Measurements from ENCODE around the gene PTPRK. TPM values are rescaled to one million over a fixed set of nuclear protein-coding genes. Genes with fewer than 3 reads are reported as not detected.

Gene PTPRK
- total RNA-seq, 1 donor from 2014 or later: 18.4 TPM

DNA sequence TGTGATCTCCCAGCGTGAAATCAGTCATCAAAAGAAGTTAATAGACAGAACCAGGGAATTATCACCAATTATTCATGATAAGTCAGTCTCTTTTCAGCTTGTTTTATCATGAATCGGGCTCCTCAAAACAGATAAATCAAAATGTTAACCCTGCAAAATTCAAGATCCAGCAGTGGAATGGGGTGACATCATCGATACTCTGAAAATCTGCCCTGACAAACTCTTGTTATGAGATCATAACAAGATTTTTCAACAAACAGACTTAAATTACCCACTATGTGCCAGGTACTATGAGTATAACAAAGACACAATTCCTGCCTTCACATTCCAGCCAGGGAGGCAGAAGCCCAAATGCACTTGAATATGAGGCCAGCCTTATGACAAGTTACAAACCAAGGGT, 64.4 kb downstream of the PTPRK start:
- DNase-seq: no peak

DNA sequence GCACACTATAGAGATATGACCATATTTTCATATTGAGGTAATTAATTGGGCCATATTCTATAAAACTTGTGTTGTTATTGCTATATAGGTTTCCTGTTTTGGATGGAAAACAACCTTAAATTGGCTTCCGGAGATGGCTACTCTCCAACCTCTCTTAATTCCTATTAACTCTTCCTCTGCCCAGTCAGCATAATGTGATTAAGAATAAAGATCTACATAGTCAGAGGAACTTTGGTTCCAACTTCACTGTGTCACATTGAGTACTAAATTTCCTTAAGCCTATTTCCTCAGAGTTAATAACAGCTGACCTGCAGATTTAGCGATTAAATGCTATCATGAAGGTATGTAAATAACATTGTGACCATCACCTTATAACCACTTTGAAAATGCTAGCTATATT, 67.7 kb downstream of the PTPRK start:
- H3K27ac ChIP-seq (replicated peaks): no peak overlapping the region
- TF ChIP-seq, protein P1, sequence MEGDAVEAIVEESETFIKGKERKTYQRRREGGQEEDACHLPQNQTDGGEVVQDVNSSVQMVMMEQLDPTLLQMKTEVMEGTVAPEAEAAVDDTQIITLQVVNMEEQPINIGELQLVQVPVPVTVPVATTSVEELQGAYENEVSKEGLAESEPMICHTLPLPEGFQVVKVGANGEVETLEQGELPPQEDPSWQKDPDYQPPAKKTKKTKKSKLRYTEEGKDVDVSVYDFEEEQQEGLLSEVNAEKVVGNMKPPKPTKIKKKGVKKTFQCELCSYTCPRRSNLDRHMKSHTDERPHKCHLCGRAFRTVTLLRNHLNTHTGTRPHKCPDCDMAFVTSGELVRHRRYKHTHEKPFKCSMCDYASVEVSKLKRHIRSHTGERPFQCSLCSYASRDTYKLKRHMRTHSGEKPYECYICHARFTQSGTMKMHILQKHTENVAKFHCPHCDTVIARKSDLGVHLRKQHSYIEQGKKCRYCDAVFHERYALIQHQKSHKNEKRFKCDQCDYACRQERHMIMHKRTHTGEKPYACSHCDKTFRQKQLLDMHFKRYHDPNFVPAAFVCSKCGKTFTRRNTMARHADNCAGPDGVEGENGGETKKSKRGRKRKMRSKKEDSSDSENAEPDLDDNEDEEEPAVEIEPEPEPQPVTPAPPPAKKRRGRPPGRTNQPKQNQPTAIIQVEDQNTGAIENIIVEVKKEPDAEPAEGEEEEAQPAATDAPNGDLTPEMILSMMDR (IDR thresholded peaks at IDR 0.05; ENCODE audit: borderline replicate concordance): no peak

More for the DNA sequence above, 64.4 kb downstream of the PTPRK start:
- Histone ChIP-seq H3K4me3 (no peak overlapping the region), H3K36me3 (no peaks in the 10 kb centered on the region), H3K9me3 (replicated peaks) (no peaks in the 10 kb centered on the region), H3K4me1 (peaks cover 25% of the 10 kb centered on the region), H3K27me3 (ENCODE audit: low read depth) (no peaks in the 10 kb centered on the region), H3K27ac (replicated peaks) (no peak overlapping the region)
- intact Hi-C loops (cut with micrococcal nuclease): no loop called here
- TF ChIP-seq, protein P1 (IDR thresholded peaks at IDR 0.05; ENCODE audit: borderline replicate concordance): no peak

DNA sequence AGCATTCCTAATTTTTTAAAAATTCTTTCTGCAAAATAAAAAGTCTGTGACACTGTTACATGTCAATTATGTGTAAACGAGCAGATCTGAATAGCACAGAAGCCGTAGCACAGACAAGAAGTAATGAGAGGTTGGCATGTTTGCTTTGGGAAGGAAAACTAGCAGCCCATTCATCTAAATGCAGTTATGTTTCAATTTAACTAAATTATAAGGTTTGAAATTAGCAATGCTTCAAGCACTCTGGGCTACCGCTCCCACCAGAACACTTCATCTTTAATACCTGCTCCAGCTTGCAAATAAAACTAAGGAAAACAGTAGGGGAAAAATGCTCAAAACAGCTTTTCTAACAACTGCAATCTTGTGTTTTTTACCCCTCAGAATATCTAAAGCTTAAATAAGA, 73.9 kb downstream of the PTPRK start:
- TF ChIP-seq, protein P1 (IDR thresholded peaks at IDR 0.05; ENCODE audit: borderline replicate concordance): no peak

More for the DNA sequence above, 67.7 kb downstream of the PTPRK start:
- H3K27me3 ChIP-seq (ENCODE audit: low read depth): no peaks in the 10 kb centered on the region
- H3K9me3 ChIP-seq (replicated peaks): no peaks in the 10 kb centered on the region
- intact Hi-C loops (cut with micrococcal nuclease): no loop called here
- DNase-seq: no peak
- H3K4me1 ChIP-seq: peaks cover 34% of the 10 kb centered on the region
- H3K4me3 ChIP-seq: no peak overlapping the region
- H3K36me3 ChIP-seq: no peaks in the 10 kb centered on the region

DNA sequence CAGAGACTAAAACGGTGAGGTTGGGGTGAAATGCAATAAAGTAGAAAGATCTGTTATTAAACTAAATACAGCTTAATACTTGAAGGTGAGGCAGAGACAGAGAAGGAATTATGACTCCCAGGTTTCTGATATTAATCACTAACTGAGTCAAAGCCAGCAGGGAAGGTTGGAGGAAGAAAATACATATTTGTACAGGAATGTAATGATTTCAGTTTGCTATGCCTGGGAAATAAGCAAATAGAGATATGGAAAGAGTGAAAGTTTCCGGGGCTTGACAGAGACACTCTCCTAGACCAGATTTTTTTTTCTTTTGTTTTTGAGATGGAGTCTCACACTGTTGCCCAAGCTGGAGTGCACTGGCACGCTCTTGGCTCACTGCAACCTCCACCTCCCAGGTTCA, 76.8 kb downstream of the PTPRK start:
- intact Hi-C loops (cut with micrococcal nuclease): no loop called here
- H3K27me3 ChIP-seq (ENCODE audit: low read depth): no peaks in the 10 kb centered on the region

More for the DNA sequence above, 73.9 kb downstream of the PTPRK start:
- Histone ChIP-seq H3K36me3 (no peaks in the 10 kb centered on the region), H3K9me3 (replicated peaks) (no peaks in the 10 kb centered on the region), H3K4me3 (no peak overlapping the region), H3K27ac (replicated peaks) (no peak overlapping the region), H3K27me3 (ENCODE audit: low read depth) (no peaks in the 10 kb centered on the region), H3K4me1 (peaks cover 23% of the 10 kb centered on the region)
- intact Hi-C loops (cut with micrococcal nuclease): no loop called here
- DNase-seq: no peak

DNA sequence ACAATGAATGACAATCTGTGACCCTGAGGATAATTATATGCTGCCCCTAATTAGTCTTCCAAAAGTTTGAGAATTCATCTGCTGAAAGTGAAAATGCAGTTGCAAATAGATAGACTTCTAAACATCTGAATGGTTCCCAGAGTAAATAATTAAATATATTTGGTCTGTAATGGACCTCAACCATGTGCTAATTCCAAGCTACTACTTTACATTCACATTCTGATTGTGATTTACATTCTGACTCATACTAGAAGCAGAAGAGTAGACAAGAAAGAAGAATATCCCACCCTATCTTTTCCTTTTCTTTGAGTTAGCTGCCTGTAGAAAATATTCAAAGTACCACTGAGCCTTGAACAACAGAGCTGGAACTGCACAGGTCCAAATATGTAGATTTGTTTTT, 80.8 kb downstream of the PTPRK start:
- intact Hi-C loops (cut with micrococcal nuclease): no loop called here
- Histone ChIP-seq H3K36me3 (no peaks in the 10 kb centered on the region), H3K27ac (replicated peaks) (no peak overlapping the region), H3K4me1 (peaks cover 36% of the 10 kb centered on the region), H3K27me3 (ENCODE audit: low read depth) (no peaks in the 10 kb centered on the region), H3K9me3 (replicated peaks) (no peaks in the 10 kb centered on the region), H3K4me3 (no peak overlapping the region)
- no peak for DNase-seq
- TF ChIP-seq, protein P1 (IDR thresholded peaks at IDR 0.05; ENCODE audit: borderline replicate concordance): no peak

More for the DNA sequence above, 76.8 kb downstream of the PTPRK start:
- Histone ChIP-seq H3K9me3 (replicated peaks) (no peaks in the 10 kb centered on the region), H3K4me1 (peaks cover 33% of the 10 kb centered on the region), H3K4me3 (no peak overlapping the region), H3K27ac (replicated peaks) (no peak overlapping the region), H3K36me3 (no peaks in the 10 kb centered on the region)
- no peak for DNase-seq
- TF ChIP-seq, protein P1 (IDR thresholded peaks at IDR 0.05; ENCODE audit: borderline replicate concordance): no peak

Measured in left ventricle myocardium inferior (tissue), 1 donor.